MM.1S (cell line): ENCODE data around the gene CDH22.

Experiments
- DNase-seq: peaks from one replicate; pipeline ENCODE4 v3.0.0-alpha.2; 2015
- H2AFZ ChIP-seq: fragments of 300-600 bp; sonication (generic); 2 replicates; pipeline ENCODE4 v1.6.0; 2016; ENCODE audit warnings: antibody characterized with exemption, low read length
- H3F3A ChIP-seq: fragments of 300-600 bp; sonication (generic); 2 replicates; pipeline ENCODE4 v1.6.1; 2016; ENCODE audit warnings: mild to moderate bottlenecking, antibody characterized with exemption, low read length, moderate library complexity, mixed read lengths; ENCODE audit not compliant: insufficient read depth
- H3K27ac ChIP-seq: fragments of 300-600 bp; sonication (generic); 2 replicates; pipeline ENCODE4 v1.5.1; 2016; ENCODE audit warnings: mild to moderate bottlenecking, low read length
- H3K27me3 ChIP-seq: fragments of 300-600 bp; sonication (generic); replicated peaks from 2 replicates; pipeline ENCODE4 v1.6.0; 2016; ENCODE audit warnings: low read length; ENCODE audit not compliant: insufficient read depth
- H3K36me3 ChIP-seq: fragments of 300-600 bp; sonication (generic); replicated peaks from 2 replicates; pipeline ENCODE4 v1.6.1; 2016; ENCODE audit warnings: mild to moderate bottlenecking, low read length, mixed read lengths; ENCODE audit not compliant: insufficient read depth
- H3K4me1 ChIP-seq: fragments of 300-600 bp; sonication (generic); 2 replicates; pipeline ENCODE4 v1.6.1; 2016; ENCODE audit warnings: low read length, mixed read lengths
- H3K4me2 ChIP-seq: fragments of 300-600 bp; sonication (generic); 2 replicates; pipeline ENCODE4 v1.6.0; 2016; ENCODE audit warnings: low read depth, low read length
- H3K4me3 ChIP-seq: fragments of 300-600 bp; sonication (generic); 2 replicates; pipeline ENCODE4 v1.5.1; 2016; ENCODE audit warnings: low read length, mixed read lengths
- H3K79me2 ChIP-seq: fragments of 300-600 bp; sonication (generic); 2 replicates; pipeline ENCODE4 v1.6.1; 2016; ENCODE audit warnings: mixed run types, low read length, mixed read lengths
- H3K9ac ChIP-seq: fragments of 300-600 bp; sonication (generic); 2 replicates; pipeline ENCODE4 v1.6.1; 2016; ENCODE audit warnings: low read length, mixed read lengths
- H3K9me2 ChIP-seq: fragments of 300-600 bp; sonication (generic); replicated peaks from 2 replicates; pipeline ENCODE4 v1.6.1; 2016; ENCODE audit warnings: mild to moderate bottlenecking, low read length, mixed read lengths; ENCODE audit not compliant: insufficient read depth
- H3K9me3 ChIP-seq: fragments of 300-600 bp; sonication (generic); replicated peaks from 2 replicates; pipeline ENCODE4 v1.6.1; 2016; ENCODE audit warnings: mild to moderate bottlenecking, low read length, mixed read lengths; ENCODE audit not compliant: insufficient read depth
- H4K20me1 ChIP-seq: fragments of 300-600 bp; sonication (generic); 2 replicates; pipeline ENCODE4 v1.6.1; 2016; ENCODE audit warnings: mild to moderate bottlenecking, low read length, moderate library complexity, mixed read lengths; ENCODE audit not compliant: insufficient read depth
- EZH2 ChIP-seq: fragments of 300-600 bp; sonication (generic); optimal IDR thresholded peaks from 2 replicates; pipeline ENCODE3; 2017; ENCODE audit warnings: low read depth, mild to moderate bottlenecking, antibody characterized with exemption, low read length, mixed read lengths
- EZH2phosphoT487 ChIP-seq: fragments of 300-600 bp; sonication (generic); IDR thresholded peaks from 2 replicates; pipeline ENCODE4 v1.6.1; 2018; ENCODE audit warnings: antibody characterized with exemption, low read length
- TF ChIP-seq, protein P1 (sequence below): fragments of 300-600 bp; sonication (generic); IDR thresholded peaks from 2 replicates; pipeline ENCODE4 v1.5.1; 2016; ENCODE audit warnings: antibody characterized with exemption, low read length, mixed read lengths

CDH22 gene

DNA sequence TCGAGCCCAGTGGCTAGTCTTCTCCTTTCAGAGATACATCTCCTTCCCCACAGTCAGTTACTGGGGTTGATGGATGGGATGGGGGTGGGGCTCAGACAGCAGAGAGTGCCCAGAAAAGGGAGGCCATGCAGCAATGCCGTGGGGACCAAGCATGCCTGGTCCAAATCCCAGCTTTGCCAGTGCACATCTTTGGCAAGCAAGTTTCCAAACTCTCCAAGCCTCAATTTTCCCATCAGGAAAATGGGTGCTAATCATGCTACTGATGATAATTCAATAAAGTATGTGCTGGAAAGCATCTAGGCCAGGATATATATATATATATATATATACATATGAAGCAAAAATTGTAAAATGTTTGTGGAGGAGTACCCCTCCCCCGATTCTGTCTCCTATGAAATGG is 111.3 kb downstream of the CDH22 start:
- Histone ChIP-seq H3F3A (no peaks in the 10 kb centered on the region), H3K9me2 (no peaks in the 10 kb centered on the region), H3K4me1 (no peaks in the 10 kb centered on the region), H2AFZ (no peak overlapping the region), H3K4me2 (no peak overlapping the region), H3K4me3 (no peak overlapping the region), H3K27me3 (peaks cover 76% of the 10 kb centered on the region), H3K9ac (no peak overlapping the region), H3K27ac (no peak overlapping the region), H3K36me3 (no peaks in the 10 kb centered on the region), H3K79me2 (no peaks in the 10 kb centered on the region), H4K20me1 (no peaks in the 10 kb centered on the region), H3K9me3 (no peaks in the 10 kb centered on the region)
- no peak for TF ChIP-seq EZH2
- TF ChIP-seq EZH2phosphoT487, result no peak
- TF ChIP-seq, protein P1, sequence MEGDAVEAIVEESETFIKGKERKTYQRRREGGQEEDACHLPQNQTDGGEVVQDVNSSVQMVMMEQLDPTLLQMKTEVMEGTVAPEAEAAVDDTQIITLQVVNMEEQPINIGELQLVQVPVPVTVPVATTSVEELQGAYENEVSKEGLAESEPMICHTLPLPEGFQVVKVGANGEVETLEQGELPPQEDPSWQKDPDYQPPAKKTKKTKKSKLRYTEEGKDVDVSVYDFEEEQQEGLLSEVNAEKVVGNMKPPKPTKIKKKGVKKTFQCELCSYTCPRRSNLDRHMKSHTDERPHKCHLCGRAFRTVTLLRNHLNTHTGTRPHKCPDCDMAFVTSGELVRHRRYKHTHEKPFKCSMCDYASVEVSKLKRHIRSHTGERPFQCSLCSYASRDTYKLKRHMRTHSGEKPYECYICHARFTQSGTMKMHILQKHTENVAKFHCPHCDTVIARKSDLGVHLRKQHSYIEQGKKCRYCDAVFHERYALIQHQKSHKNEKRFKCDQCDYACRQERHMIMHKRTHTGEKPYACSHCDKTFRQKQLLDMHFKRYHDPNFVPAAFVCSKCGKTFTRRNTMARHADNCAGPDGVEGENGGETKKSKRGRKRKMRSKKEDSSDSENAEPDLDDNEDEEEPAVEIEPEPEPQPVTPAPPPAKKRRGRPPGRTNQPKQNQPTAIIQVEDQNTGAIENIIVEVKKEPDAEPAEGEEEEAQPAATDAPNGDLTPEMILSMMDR, result no peak
- no peak for DNase-seq

GRCh38 chr20:46195264-46196036 is 112.8 kb downstream of the CDH22 start:
- Histone ChIP-seq H2AFZ (no peak overlapping the region), H3K79me2 (no peaks in the 10 kb centered on the region), H3K4me1 (no peaks in the 10 kb centered on the region), H3K9me2 (no peaks in the 10 kb centered on the region), H4K20me1 (no peaks in the 10 kb centered on the region), H3K27me3 (peaks cover 64% of the 10 kb centered on the region), H3K36me3 (no peaks in the 10 kb centered on the region), H3K27ac (no peak overlapping the region), H3K9ac (no peak overlapping the region), H3K9me3 (no peaks in the 10 kb centered on the region), H3K4me2 (no peak overlapping the region), H3F3A (no peaks in the 10 kb centered on the region), H3K4me3 (no peak overlapping the region)
- no peak for DNase-seq
- TF ChIP-seq, protein P1, result no peak
- TF ChIP-seq EZH2phosphoT487, result no peak
- no peak for TF ChIP-seq EZH2

- H3K36me3 ChIP-seq, result no peaks in the 10 kb centered on the region
- no peaks in the 10 kb centered on the region for H3F3A ChIP-seq
- H3K4me2 ChIP-seq, result no peak overlapping the region
- TF ChIP-seq EZH2phosphoT487 (no peak), EZH2 (no peak)
- TF ChIP-seq, protein P1, result no peak
- peaks cover 58% of the 10 kb centered on the region for H3K27me3 ChIP-seq
- H3K9me3 ChIP-seq, result no peaks in the 10 kb centered on the region
- no peaks in the 10 kb centered on the region for H3K79me2 ChIP-seq
- H3K4me1 ChIP-seq, result no peaks in the 10 kb centered on the region
- no peak overlapping the region for H3K9ac ChIP-seq
- no peak overlapping the region for H3K27ac ChIP-seq
- H3K4me3 ChIP-seq, result no peak overlapping the region
- DNase-seq, result no peak
- no peaks in the 10 kb centered on the region for H4K20me1 ChIP-seq
- no peaks in the 10 kb centered on the region for H3K9me2 ChIP-seq
- no peak overlapping the region for H2AFZ ChIP-seq
These were observed 113.9 kb downstream of the CDH22 start for GRCh38 chr20:46194409-46194808.
